HG03558 (cell line): ENCODE data around the gene MAP1LC3B.

ENCODE experiments used
- ATAC-seq: cut with Tn5 transposase; IDR thresholded peaks from one replicate; pipeline ENCODE4 v1.9.1; 2021; ENCODE audit warnings: moderate number of reproducible peaks; ENCODE audit not compliant: unreplicated experiment; ENCODE audit errors: extremely low read depth

MAP1LC3B gene

DNA sequence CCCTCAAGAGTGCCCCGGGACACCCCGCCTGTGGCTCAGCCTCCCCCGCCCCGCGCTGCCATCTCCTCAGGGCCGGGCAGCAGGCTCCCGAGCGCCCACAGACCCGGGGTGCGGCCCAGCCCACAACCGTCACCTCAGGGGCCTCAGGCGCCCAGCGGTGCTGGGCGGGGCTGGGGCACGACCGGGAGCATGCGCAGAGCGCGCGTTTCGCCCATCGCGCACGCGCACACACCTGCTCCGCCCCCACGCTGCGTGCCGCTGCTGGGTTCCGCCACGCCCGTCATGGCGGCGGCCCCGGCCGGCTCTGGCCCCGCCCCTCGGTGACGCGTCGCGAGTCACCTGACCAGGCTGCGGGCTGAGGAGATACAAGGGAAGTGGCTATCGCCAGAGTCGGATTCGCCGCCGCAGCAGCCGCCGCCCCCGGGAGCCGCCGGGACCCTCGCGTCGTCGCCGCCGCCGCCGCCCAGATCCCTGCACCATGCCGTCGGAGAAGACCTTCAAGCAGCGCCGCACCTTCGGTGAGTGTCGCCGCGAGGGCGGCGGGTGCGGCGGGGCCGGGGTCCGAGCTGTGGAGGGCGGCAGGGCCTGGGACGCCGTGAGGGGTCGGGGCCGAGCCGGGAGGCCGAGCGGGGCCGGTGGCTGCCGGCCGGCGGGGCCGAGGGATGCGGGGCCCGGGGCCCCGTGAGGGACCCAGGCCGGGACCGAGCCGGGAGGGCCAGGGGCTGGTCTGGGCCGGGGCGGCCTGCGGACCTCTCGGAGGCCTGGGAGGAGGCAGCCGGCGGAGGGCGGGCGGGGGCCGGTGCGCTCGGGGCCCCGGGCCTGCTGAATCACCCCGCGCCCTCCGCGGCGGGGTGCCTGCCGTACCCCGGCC, at the start of gene MAP1LC3B:
Gene MAP1LC3B (plus strand): TSS at position 387 of the 871 bp plus-strand sequence. CDS start 92 bp downstream, at position 479.
- peak; percentile 36 for ATAC-seq

DNA sequence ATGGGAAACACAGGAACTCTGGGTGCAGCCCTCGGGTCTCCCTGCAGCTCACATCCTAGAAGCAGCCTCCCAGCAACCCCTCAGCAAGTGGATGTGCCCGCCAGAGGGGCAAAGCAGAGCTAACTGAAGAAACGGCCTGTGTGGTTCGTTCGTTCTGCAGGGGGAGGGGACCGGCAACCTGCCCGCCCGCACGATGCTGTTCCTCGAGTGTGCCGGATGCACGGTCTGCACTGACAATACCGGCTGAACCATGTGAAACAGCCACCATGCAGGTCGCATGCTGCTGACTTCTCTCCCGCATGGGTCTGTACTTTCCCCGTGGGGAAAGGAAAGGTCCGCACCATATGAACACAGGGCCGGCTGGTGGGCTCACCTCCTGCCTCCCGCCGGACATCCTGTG, 49.6 kb upstream of the MAP1LC3B start:
- no peak for ATAC-seq

DNA sequence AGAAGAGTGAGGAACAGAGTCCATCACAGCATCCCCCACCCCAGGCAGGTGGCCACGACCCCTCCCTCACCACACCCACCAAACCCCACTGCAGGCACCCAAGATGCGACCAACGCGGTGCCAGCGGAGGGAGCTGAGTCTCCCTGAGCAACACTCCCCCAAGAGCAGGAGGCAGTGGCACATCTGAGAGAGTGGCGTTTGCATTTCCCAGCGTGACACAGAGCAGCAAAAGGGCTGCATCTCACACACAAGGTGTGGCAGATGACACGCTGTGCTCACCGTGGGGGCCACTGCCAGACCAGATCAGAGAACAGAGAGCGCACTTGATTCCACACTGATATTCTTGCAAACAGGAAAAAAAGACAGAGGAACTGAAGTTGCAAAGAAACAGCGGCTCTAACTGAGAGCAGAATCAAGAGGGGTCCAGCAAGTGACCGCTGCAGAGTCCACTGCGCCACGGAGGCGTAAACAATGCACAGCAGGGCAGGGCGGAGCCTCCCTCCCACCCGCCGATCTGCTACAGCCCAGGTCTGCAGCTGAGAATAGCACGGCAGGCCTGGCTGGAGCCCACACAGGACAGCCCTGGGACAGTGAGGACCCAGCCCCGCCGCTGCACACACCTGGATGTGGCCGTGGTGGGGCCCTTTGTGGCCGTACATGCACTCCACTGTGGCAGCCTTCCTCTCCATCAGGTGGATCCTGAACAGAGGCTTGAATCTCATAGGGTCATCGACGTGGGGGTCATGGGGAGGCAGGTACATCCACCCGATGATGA, 49.0 kb upstream of the MAP1LC3B start:
- no peak for ATAC-seq

DNA sequence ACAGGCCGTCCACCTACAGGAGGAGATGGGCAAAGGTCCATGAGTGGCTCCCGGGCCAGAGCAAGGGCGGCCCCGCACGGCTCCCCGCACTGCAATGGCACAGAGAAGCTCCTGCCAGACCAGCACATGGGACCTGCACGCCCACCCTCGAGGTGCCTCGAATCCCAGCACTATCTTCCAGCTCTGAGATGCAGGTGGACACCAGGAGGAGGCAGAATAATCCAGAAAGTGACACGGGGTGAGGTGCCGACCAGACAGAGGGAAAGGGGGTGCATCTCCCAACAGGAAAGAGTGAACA, 48.4 kb upstream of the MAP1LC3B start:
- ATAC-seq, result no peak

DNA sequence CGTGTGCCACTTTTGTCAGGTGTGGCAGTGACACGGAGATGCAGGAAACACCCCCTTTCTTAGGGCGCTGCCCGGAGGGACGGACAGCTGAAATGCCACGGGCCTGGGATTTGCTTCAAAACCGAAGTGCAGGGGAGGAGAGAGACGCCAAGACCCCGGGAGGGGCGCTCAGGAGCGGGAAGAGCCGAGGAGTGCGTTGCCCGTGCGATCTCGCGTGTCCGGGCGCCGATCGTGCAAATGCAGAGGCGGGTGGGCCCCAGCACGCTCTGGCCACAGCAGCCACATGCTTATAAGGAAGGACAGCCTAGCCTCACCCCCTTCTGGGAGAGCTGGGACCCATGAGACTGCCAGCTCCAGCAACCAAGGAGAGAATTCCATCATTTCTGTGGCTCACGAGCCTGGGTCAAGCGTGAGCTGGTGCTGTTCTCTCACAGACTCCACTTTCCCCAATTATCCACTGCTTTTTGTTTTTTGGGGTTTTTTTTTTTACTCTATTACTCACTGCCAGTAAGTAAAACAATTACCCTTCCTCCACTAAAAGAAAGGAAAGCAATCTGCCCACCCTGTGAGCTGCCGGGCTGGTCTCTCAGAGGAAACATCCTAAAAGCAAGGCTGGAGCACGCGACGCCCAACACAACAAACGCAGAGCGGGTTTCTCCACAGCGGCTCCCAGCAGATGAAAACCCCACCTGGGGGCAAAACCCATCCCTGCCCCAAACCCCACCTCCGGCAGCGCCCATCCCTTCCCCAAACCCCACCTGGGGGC, 47.8 kb upstream of the MAP1LC3B start:
- ATAC-seq, result no peak

DNA sequence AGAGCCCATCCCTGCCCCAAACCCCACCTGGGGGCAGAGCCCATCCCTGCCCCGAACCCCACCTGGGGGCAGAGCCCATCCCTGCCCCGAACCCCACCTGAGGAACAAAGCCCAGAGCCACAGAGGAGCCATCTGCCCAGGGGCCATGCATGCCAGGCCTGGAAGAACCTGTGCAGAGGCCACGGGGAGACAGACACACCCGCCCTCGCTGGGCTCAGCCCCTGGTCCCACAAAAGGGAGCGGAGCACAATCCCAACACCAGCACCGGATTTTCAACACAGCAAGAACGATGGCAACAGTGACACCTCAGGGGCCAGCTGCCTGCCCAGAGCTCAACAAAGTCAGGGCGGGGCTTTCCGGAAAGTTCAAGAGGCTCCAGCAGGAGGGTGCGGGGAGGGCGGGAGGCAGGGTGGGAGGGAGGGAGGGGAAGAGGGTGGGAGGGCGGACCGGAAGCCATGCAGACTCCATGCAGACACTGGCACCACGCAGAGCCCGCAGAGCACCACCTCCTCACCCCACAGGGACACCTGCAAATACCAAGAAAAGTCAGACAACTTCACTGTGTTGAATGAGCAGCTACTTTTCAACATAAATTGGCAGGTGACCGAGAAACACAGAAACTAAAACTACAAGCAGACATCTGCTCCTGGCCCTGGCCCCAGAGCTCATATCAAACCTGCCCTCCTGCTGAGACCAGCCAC, 47.1 kb upstream of the MAP1LC3B start:
- ATAC-seq, result no peak

DNA sequence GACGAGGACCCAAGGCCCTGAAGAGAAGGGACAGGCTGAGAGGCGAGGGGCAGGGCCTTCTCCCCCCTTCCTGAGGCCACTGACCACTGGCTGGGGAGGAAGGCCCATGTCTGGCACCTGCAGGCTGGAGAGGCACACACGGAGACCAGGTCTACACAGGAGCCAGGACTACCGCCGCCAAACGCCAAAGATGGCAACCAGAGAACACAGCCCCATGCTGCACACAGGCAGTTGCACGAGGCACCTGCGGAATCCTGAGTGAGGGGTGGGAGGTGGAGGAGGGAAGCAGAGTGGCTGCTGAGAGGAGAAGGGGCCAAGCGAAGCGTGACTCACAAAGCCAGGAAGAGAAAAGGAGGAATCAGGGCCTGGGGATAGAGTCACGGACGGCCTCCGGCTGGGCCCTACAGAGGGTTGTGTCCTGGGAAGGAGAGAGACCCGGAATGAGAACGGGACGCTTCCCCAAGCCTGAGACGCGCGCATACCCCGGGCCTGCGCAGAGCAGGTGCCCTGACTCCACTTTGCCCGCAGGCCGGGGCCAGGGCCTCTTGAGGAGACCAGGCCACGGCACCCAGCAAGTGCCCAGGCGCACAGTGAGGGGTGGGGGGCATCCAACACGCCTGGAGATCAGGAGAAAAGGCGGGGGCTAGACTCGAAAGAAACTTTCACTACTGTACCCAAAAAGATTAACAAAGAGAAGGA, 46.3 kb upstream of the MAP1LC3B start:
- ATAC-seq, result no peak

DNA sequence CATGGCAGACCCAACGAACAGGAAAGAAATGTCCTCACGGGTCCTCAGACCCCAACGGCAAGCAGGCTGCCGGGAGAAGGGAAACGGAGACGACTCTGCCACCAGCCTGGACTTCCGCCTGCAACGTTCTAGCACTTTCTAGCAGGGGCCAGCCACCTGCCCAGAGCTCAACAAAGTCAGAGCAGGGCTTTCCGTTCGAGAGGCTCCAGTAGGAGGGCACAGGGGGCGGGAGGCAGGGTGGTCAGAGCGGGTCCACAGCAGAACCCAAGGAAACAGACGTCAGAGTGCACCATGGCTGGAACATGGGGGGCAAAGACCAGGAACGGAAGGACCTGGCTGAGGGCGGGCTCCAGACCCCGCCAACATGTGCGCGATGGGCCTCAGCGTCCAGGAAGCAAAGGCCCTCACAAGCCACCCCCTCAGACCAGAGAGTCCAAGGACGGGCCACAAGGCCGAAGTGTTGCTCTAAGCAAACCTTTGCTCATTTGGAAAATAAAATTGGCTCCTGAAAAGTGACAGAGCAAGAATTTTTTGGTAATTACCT, 45.5 kb upstream of the MAP1LC3B start:
- no peak for ATAC-seq

DNA sequence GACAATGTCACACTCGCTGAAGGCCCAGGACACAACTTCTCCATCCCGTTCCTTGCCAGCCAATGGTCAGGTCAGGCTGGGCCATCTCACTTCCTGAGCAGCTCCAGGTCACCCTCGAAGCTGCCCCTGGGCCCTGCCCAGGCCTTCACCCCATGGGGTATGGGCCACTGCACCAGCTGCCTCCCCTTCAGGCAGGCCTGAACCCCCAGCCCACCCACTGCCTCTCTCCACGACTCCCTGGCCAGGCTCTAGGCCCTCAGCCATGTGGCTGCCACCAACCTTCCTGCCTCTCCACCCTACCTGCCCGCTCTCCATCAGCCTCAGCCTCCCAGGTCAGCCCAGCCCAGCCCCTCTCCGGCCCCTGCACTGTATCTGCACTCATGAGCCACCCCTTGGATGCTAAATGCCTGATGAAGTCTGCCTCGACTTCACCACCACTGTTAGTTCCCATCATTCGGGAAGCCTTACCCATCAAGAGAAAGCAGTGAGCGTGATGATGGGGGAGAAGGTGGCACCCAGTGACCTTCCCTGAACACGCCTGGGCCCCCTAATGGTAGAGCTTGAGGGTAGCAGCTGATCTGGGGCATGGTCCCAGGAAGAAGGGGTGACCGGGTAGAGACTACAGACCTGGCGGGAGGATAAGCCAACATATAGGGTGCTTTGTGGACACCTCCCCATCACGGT, 44.1 kb upstream of the MAP1LC3B start:
- no peak for ATAC-seq

DNA sequence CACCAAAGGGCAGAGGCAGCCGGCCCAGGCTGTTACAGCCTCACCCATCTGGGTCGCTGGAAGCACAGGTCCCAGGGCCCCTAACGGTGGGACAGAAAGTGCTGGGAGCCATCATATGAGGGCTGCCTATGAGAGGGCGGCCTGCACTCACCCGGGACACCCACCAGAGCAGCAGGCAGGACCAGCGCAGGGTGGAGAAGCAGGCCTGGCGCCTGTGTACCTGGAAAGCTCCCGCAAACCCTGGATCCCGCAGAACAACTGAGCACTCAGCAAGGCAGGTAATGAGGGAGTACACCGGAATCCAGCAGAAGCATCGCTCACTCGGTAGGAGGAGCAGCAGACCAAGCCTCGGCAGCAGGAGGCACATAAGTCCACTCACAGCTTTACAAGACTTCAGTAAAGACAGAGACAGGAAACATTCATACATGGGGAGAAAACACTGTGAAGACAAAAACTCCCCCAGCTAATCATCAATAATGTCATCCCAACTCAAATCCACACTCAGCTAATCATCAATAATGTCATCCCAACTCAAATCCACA, 43.4 kb upstream of the MAP1LC3B start:
- no peak for ATAC-seq

DNA sequence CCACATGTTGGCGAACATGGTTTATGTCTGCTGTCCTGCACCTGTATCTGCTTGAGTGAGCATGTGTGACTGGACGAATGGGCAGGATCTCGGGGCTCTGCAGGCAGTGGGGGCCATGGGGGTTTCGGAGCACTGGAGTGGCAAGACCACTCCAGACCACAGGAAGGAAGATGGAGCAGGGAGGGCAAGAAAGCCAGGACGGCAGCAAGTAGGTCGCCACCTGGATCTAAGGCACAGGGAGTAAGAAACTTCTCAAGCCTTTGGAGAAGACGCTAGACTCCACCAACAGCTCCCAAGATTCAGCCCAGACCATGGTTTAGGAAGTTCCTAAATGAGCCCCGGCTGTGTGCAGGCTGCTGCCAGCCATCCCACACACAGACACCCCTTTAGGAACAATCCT, 42.1 kb upstream of the MAP1LC3B start:
- ATAC-seq, result no peak

DNA sequence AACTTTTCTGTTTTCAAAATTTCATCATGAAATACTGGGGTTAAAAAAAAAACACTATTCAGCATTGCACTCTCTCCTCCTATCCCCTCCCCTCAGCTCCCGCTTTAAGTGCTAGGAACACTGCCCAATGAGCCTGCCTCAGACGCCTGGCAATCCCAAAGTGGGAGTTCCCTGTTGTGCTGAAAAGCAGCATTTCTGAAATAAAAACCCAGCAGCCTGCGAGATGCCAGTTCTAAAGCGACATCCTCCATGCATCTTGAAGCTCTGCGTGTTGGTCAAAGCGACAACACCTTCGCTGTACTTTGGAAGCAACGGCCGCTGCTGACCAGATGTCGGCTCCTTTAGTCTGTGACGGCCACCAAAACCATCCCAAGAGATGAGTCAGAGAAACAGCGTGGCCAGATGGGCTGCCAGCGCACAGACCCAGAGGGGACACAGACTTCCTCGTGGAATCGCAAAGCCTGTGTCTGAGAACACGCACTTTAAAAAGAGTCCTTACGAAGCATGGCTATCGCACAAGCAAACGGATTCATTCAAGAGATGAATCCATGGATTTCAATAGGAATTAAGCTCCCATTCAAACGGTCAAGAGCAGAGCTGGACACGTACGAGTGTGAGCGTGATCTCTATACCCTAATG, 41.3 kb upstream of the MAP1LC3B start:
- ATAC-seq, result no peak

DNA sequence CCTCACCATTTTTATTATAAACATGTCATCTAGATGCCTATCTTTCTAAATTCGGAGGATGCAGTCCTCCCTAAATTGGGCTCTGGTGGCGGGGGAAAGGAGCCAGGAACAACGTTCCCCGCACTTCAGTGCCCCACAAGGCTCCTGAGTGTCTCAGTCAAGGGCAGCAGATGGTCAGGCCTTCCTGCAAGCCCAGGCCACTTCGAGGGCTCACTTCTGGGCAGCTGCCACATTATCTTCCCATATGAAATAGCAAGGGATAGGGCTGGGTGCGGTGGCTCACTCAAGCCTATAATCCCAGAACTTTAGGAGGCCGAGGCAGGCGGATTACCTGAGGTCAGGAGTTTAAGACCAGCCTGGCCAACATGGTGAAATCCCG, 40.8 kb upstream of the MAP1LC3B start:
- ATAC-seq, result no peak

DNA sequence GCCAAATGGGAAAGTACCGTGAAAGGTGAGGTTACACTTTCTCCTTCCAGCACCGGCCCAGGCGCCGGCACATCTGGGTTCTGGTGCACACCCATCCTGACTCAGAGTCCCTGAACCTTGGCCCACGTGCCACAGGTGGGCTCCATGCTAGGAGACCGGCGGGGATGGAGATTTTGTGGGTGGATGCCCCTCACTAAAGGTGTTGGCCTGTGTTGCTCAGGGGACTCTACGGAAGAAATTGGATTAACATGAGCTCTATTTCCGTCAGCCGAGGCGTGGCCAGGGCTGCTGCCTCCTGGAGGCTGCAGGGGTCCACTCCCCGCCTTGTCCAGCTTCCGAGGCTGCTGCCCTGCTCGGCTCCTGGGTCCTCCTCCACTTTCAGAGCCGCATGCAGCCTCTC, 39.3 kb upstream of the MAP1LC3B start:
- ATAC-seq, result no peak

DNA sequence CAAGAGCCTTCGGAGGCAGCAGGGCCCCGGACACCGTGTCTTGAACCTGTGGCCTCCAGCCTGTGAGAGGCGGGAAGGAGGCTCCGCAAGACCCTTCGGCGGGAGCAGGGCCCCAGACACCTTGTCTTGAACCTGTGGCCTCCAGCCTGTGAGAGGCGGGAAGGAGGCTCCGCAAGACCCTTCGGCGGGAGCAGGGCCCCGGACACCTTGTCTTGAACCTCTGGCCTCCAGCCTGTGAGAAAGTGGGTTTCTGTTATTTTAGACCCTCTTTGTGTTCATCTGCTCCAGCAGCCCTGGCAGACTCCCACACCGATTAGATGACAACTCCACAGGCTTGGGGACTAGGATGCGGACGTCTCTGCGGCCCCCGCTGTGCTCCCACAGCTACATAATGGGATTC, 38.5 kb upstream of the MAP1LC3B start:
- no peak for ATAC-seq

DNA sequence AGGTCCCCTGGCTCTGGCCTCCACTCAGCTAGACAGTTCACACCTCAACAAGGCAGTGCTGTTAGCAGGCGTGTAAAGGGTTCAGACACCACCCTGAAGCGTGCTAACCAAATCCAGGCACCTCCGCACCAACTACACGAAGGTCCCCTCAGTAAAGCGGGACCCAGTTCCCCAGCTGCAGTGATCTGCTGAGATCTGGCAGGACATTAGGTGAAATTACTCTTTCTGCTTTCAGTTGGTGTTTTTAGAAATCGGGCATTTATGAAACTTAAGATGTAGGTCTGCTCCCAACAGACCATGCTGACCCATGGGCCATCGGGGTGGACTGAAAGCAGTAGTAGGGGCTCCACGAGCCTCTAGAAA, 35.7 kb upstream of the MAP1LC3B start:
- ATAC-seq, result no peak

DNA sequence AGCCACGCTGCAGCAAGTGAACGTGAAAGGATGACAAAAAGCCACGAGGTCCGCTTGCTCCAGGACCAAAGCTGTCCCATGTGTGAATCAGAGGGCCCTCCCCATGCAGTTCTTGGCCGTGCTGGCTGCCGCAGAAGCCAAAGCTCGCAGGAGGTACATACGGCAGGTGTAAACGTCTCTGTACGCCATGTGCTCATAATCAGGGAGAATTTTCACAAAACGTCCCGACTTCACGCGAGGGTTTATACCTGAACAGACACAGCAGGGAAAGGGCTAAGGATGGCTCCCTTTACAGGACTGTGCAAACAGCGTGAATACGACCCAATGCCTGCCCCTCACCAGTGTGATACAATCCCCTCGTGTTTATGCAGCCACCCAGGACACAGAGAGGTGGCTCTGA, 33.9 kb upstream of the MAP1LC3B start:
- ATAC-seq, result no peak

DNA sequence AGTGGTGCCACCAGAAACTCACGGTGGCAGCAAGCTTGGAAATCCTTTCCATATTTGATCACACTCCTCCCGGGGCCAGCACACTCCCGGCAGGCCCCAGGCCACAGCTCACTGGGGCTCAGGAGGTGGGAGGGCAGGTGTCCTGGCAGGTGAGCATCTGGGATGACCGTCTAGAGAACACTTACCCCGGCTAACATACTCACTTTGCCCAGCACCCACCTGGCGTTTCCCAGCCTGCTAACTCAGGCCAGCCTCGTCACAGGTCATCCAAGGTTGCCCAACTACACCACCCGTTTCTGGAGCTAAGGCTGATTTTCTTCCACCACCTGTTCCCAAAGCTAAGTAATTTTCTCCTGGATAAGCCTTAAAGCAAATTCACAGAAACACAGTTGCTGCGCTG, 33.4 kb upstream of the MAP1LC3B start:
- ATAC-seq, result no peak
